Left lobe of liver (tissue), 2 donors: ENCODE data around the gene CANT1. TPM values are rescaled to one million over a fixed set of nuclear protein-coding genes. Genes with fewer than 3 reads are reported as not detected.
"Not testable (repeated sequence)": the region's sequence is repeated elsewhere in the genome, so short reads cannot be mapped to it uniquely, and the experiment has no call there.

Source experiments
- ATAC-seq: fragments of 200-7000 bp; cut with Tn5 transposase; one replicate; pipeline ENCODE4 v1.9.1; 2020; ENCODE audit warnings: mild to moderate bottlenecking, moderate library complexity
- DNase-seq: peaks from one replicate; pipeline ENCODE4 v3.0.0-alpha.2; 2020; ENCODE audit warnings: low spot score
- total RNA-seq: library from RNA; stranded (reverse); gene quantifications from one replicate; pipeline ENCODE4 v1.2.1, GENCODE V29; 2021
- donor health status: DM: no; HTN: no; CAD: no; lungs with moderate emphysema.
- donor health status: DM: no; HTN: yes; CAD: no.

Gene CANT1
- total RNA-seq, 1 donor from 2014 or later, result 20.4 TPM

DNA sequence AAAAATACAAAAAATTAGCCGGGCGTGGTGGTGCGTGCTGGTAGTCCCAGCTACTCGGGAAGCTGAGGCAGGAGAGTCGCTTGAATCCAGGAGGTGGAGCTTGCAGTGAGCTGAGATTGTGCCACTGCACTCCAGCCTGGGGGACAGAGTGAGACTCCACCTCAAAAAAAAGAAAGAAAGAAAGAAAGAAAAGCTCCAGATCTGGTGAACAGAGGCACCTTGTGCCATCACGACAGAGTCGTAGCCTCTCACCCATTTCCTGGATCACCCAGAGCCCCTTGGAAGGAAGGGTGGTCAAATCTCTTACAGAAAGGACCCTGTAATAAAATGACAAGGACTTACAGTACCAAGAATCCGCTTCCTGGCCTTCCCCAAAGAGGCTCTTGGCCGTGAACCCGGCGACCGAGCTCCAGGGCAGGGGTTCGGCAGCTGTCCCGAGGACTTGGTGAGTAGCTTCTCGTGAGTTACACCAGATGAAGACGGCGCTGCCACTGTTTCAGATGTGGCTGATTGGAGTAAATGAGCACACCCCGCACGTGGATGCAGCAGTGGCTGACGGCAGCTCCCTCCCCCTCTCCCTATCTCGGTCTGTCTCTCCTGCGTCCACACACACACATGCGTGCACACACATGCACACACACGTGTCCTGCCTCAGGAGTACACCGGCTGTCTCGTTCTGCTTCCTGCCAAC is 43.3 kb downstream of the CANT1 start:
- ATAC-seq (no peak), DNase-seq (no peak)

DNA sequence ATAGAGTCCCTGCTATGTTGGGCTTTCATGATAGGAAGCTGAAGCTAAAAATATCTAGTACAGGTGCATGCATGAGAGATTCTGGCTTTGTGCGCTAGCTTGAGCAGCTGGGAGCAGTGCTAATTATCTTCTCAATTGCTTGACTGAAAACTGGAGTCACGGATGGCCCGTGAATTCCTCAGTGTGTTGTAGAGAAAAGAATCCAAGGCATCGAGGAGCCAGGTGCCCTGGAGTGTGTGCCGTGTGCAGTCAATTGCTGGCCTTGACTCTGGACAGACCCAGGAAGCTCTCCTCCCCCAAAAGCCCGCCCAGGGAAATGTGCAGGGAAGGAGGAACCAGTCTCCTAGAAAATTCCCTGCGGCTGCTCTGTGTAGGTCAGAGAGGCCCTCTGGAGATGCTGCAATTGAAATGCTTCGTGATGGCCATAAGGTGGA is 44.1 kb downstream of the CANT1 start:
- ATAC-seq, result no peak

DNA sequence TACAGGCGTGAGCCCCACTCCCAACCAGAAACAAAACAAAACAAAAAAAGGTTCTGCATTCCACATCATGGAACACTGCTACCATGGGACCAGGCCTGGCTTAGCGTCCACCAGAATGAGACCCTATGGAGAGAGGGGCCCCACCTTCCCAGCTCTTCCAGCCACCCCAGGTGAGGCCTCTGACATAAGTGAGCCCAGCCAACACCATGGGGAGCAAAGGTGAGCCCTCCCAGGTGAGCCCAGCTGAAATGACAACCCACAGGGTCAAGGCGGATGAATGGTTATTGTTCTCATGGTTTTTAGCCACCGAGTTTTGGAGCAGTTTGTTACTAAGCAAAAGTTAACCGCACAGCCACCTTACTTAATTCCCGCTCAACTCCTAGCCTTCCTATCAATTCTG is 46.2 kb downstream of the CANT1 start:
- ATAC-seq (no peak), DNase-seq (no peak)

More for the DNA sequence above, 44.1 kb downstream of the CANT1 start:
- DNase-seq, result no peak

GRCh38 chr17:78962984-78963348 is 46.6 kb downstream of the CANT1 start:
- not testable (repeated sequence) for ATAC-seq, DNase-seq

DNA sequence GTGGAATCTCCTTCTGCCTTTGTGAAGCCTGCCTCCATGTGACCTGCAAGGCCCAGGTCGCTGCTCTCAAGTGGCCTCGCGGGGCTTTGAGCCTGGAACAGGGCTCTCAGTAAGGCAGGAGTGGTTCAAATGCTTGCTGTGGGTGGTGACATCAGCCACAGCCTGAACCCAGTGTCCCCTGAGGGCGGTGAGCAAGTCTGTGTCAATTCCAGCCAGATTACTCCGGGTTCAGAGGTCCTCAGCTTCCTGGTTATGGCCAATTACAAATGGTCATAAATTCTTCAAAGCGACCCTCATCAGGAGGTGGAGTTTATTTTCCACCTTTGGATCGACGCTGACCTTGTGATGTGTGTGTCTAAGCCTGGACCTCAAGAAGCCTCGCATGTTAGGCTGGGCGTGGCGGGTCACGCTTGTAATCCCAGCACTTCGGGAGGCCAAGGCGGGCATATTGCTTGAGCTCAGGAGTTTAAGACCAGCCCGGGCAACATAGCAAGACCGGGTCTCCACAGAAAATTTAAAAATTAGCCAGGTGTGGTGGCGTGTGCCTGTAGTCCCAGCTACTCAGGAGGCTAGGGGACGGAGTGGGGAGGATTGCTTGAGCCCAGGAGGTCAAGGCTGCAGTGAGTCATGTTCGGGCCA is 47.1 kb downstream of the CANT1 start:
- peak; percentile 73 for ATAC-seq
- no peak for DNase-seq

- ATAC-seq (no peak), DNase-seq (no peak)
Measured at GRCh38 chr17:78961571-78961970, 48.0 kb downstream of the CANT1 start.

DNA sequence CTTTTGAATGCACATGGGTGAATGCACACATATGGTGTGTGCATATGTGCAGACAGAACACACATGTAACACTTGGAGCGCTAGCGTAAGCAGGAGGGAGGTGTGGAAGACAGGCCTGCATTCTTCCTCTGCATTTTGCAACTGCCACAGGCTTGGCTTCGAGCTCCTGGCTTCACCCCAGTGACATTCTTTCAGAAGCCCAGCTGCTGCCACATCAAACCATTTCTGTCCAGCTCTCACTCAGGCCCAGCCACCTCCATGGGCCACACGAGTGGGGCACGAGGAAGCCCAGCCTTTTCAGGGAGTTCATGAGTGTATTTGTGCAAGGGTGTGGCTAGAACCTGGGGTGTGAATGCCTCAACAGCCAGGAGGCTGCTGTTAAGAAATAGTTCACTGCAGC is 48.6 kb downstream of the CANT1 start:
- DNase-seq (no peak), ATAC-seq (no peak)

- no peak for DNase-seq
- ATAC-seq, result no peak
Measured at GRCh38 chr17:78959803-78960202, 49.8 kb downstream of the CANT1 start.

DNA sequence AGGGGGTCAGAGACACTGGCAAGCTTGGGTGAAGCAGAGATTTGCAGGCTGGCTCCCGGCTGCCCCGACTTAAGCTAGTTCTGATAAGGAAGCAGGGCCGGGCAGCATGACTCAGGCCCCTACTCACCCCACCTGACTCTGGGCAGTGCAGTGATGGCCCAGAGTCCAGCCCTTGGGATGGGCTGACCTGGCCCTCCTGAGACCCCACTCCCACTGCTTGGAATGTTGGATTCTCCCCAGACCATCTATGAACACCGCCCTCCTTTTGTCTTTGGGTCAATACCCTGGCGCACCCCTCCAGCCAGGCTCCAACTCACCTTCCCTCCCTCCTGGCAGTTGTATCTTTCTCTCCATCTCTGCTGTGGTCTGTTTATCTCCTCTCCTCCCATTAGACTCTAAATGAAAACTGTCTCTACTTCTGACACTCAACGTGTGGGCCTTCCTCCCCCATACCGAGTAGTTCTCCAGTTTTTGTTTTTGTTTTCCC is 50.9 kb downstream of the CANT1 start:
- no peak for DNase-seq
- ATAC-seq, result no peak

DNA sequence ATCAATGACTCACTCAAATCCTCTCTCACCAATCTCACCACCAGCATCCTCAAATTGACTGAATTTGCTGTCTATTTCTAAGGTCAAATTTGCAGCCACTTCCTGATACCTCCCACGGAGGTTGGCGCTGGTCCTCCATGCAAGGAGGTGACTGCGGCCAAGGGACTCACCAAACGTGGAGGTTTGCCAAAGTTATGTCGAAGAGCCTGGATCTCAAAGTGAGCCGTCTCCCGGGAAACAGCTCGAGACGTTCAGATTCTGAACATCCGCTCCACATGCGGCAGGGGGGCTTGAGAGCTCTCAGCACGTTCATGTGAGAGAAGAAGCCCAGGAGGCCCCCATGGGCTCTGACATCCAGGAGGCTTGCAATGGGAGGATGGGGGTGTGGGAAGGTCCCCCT is 52.4 kb downstream of the CANT1 start:
- DNase-seq, result no peak
- no peak for ATAC-seq

DNA sequence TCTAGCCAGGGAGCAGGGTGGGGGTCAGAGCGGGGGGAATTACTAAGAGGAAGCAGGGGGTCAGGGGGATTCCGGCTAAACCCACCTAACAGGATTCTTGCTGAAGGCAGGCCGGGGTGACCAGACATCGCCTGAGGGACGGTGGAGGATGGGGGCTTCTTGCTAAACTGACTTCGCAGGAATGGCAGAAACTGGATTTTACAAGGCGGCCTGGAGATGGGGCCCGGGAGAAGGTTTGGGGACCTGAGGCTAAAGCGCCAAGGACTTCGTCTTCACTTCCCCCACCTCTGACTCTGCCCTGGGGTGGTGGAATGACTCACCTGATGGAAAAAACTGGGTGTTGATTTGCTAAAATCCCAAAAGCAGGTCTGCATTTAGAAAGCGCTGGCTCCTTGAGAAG is 53.3 kb downstream of the CANT1 start:
- ATAC-seq, result no peak
- DNase-seq, result no peak

DNA sequence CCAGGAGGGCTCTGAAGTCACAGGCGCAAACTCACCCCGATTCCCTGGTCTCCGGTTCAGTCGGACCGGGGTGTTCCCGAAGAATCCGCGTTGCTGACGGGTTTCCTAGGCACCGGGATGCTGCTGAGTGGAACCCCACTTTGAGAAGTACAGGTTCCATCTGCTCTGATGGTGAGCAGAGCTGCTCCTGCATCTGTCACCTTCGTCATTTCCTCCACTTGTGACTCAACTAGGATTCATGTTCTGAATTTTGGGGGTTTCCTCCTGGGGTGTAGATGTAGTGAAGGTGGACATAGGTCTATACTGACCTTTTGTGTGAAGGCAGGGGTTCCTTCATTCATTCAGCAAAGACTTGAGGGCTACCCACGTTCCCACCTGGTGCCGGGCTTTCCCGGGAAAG is 54.9 kb downstream of the CANT1 start:
- no peak for DNase-seq
- ATAC-seq, result no peak

- DNase-seq (no peak), ATAC-seq (no peak)
Measured at GRCh38 chr17:78953356-78954350, 55.9 kb downstream of the CANT1 start.

GRCh38 chr17:78952706-78953105 is 56.9 kb downstream of the CANT1 start:
- DNase-seq, result no peak
- ATAC-seq, result no peak

DNA sequence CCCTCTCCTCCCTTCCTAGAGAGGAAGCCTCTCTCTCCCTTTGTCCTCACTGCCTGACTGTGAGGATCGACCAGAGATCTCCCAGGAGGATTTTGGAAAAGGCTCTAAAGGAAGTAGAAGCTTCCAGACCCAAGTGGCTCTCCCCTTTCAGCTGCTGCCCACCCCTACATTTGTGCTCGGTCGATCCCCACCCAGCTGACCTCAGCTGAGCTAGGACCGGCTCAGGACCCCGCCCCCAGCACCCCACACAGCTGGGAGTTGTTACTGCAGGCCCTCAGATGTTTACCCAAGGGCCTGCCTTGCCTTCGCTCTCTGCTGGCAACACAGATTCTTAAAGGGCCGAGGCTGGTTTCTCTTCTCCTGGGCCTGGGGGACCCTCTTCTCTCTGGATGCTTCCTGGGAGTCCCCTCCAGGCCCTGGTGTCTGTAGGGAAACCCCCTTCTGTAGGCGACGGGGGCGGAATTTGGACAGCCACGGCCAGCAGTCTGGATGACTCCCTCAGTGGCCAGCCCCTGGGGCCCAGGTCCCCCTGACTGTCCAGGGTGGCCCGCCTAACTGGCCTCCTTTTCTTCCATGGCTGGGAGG is 57.5 kb downstream of the CANT1 start:
- ATAC-seq (no peak), DNase-seq (no peak)

- DNase-seq (no peak), ATAC-seq (no peak)
Measured at GRCh38 chr17:78950870-78951269, 58.7 kb downstream of the CANT1 start.

GRCh38 chr17:78947235-78948149 is 62.1 kb downstream of the CANT1 start:
- ATAC-seq (peak; percentile 56), DNase-seq (no peak)

DNA sequence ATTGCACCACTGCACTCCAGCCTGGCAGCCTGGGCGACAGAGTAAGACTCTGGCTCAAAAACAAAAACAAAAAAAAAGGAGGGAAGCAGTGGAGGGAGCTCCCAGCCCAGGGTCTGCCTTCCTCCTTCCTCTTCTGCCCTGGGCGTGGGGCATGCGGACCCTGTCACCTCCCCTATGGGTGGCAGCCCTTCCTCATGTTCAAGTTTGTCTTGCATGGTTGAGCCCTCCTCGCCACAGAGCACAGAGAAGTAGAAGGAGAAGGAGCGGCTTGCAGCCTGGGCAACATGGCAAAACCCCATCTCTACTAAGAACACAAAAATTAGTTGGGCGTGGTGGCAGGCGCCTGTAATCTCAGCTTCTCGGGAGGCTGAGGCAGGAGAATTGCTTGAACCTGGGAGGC is 62.9 kb downstream of the CANT1 start:
- no peak for DNase-seq
- ATAC-seq, result no peak

GRCh38 chr17:78946131-78946530 is 63.4 kb downstream of the CANT1 start:
- DNase-seq, result no peak
- ATAC-seq, result no peak

- not testable (repeated sequence) for ATAC-seq
Measured at GRCh38 chr17:78945455-78945854, 64.1 kb downstream of the CANT1 start.

More at GRCh38 chr17:78945455-78945854, 64.1 kb downstream of the CANT1 start:
- not testable (repeated sequence) for DNase-seq
